Epidermal melanocyte (primary cell): Measurements from ENCODE around the gene OR10H3.
"Not testable (repeated sequence)": the region's sequence is repeated elsewhere in the genome, so short reads cannot be mapped to it uniquely, and the experiment has no call there.

Experiments
- DNase-seq: peaks from one replicate; pipeline ENCODE4 v3.0.0; 2011; ENCODE audit warnings: low spot score; ENCODE audit not compliant: insufficient read length

OR10H3 gene, protein sequence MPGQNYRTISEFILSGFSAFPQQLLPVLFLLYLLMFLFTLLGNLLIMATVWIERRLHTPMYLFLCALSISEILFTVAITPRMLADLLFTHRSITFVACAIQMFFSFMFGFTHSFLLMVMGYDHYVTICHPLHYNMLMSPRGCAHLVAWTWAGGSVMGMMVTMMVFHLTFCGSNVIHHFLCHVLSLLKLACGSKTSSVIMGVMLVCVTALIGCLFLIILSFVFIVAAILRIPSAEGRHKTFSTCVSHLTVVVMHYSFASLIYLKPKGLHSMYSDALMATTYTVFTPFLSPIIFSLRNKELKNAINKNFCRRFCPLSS

GRCh38 chr19:15737722-15738121 lies at the start of gene OR10H3:
Gene OR10H3 (plus strand): TSS chr19:15737985. CDS start chr19:15741393, 3,408 bp downstream.
- no peak for DNase-seq

- DNase-seq, result no peak
Measured at GRCh38 chr19:15696654-15697194, 41.1 kb upstream of the OR10H3 start.

GRCh38 chr19:15701757-15702533 lies 35.8 kb upstream of the OR10H3 start:
- no peak for DNase-seq

DNA sequence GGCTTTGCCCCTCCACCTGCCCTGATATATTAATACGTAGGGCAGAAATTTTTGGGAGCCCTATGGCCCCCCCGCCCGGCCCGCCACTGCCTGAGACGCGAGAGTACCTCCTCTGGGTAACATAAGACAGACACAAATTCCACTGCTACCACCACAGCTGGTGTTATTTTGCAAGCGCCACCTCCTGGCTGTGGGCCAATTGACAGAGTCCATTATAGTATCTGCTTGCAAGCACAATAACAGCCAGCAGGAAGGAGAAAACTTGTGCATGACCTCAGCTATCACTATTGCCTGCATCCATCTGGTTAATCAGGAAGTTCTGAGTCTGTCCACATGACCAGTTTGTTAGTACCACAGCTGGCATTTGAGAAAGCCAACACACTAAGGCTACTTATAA lies 35.3 kb upstream of the OR10H3 start:
- no peak for DNase-seq

GRCh38 chr19:15714638-15715037 lies 23.1 kb upstream of the OR10H3 start:
- DNase-seq, result no peak

GRCh38 chr19:15715642-15716041 lies 22.1 kb upstream of the OR10H3 start:
- DNase-seq, result no peak

- DNase-seq, result no peak
Measured at GRCh38 chr19:15717809-15718208, 20.0 kb upstream of the OR10H3 start.

DNA sequence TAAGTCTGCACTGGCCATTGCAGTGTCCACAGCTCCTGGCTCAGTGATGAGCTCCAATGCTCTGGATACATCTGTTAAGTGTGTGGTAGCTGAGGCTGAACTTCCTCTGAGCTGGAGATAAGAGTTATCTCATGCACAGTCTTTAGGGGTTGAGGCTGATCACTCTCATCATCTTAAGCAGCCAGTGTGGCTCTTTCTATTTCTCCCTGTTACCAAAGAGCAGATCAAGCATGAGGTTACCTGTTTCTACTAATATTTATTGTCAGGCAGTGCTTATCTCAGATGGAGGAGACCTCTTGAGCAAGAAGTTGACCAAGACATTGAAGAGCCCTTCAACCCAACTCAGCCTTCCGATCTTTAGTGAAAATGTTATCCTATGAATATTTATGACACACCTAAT lies 16.5 kb upstream of the OR10H3 start:
- no peak for DNase-seq

DNA sequence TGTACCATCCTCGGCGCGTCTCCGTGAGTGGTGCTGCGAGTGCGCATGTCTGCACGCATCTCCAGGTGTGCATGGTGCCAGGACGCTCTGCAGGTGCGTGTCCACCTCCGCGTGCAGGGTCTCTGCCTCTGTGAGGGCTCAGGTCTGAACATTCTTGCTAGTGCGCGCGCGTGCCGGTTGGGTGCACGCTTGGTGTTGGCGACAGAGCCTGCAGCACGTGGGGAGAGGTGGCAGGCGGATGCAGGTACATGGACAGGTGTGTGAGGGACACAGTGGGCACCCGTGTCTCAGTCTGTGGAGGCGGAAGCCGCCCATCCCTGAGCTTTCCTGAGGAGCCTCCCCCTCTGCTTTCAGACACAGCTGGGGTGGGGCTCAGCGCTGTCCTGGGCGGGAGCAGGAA lies 14.8 kb upstream of the OR10H3 start:
- DNase-seq, result no peak

- no peak for DNase-seq
Measured at GRCh38 chr19:15727724-15728123, 10.1 kb upstream of the OR10H3 start, which contains the start of gene OR10H2. Gene OR10H2 (plus strand): TSS chr19:15728024. CDS start chr19:15728044, 20 bp downstream.

GRCh38 chr19:15730538-15730937 lies 7.2 kb upstream of the OR10H3 start:
- no peak for DNase-seq

- DNase-seq, result no peak
Measured at GRCh38 chr19:15732388-15732787, 5.4 kb upstream of the OR10H3 start.

DNA sequence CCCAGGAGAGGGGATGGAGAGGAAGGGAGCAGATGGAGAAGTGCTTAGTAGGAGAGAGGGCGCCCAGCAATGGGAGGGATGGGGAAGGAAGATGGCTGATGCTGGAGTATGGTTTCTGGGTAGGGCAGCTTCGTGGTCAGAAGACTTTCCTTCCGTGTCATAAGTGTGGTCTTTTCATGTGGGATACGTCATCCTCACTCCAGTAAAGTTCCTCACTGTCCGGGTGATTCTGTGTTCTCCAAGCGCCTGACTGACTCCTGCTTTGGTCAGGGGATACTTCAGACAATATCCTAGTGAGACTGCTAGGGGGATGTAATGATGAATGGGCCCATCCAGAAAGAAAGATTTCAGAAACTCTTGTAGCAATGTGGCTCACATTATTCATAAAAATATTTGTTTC lies 3.9 kb upstream of the OR10H3 start:
- DNase-seq, result no peak

DNA sequence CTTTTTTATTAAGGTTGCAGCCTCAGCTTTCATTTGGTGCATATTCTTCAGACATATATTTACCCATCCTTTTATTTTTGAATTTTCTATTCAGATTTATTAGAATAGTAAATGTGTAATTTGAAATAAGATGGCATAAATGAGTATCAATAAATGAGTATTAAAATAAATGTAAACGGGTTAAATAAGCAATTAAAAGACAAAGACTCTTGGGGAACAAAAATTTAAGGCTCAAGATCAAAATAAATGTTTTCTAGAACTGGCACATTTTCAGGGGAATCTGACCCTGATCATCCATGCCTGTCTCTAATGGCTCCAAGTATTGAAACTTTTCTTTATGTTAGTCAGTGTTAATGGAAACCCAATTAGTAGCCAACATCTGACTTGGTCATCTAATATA lies 3.0 kb downstream of the OR10H3 start:
- no peak for DNase-seq

DNA sequence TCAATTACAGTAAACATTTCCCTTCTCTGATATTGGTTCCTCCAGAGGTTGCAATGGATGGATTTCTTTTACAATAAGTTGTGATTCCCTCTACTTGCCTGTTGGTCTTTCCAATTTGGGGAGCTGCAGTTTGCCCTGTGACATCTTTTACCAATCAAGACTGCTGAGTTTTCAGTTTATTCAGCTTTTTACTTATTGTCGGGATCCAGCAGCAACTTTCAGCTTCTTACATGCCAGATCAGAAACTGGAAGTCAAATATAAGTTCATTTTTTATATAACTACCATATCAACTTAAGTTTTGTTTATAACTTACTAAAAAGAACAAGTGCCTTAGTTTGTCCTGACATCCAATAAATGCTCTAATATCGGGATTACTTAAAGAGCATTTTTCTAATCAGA lies 10.5 kb downstream of the OR10H3 start:
- DNase-seq, result no peak

DNA sequence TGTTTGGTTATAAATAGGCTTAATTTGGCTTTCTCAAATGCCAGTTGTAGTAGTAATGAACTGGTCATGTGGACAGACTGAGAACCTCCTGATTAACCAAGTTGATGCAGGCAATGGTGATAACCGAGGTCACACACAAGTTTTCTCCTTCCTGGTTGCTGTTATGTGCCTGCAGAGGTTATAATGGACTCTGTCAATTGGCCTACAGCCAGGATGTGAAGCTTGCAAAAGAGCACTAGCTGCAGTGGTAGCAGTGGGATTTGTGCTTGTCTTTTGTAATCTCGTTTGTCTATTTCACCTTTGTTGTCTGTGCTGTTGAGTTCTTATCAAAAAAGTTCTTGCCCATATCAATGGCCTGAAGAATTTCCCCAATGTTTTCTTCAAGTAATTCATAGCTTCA lies 20.6 kb downstream of the OR10H3 start:
- DNase-seq, result no peak

DNA sequence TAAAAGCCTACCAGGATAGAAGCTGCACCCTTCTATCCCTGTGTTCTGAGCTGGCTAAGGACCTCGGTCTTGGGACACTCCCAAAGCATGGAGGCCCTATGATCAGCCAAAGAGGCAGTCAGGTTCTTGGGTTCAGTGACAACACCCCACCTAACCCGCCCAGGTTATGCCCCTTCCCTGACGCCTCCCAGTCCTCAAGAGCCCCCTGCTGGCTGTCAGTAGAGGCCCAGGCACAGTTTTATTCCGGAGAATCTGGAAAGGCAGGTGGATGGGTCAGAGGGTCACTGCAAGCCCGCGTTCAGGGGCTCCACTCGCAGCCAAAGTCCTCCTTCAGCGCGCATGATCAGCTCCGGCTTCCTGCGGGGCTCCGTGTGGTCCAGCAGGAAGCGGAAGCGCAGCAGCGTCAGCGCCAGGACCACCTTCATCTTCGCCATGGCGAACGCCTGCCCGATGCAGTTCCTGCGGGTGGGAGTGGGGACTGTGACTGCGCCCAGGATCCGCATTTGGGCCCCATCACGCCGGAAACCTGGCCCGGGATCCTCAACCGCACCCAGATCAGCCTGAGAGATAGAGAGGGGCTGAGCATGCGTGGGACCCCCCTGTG lies 22.3 kb downstream of the OR10H3 start:
- DNase-seq, result no peak

DNA sequence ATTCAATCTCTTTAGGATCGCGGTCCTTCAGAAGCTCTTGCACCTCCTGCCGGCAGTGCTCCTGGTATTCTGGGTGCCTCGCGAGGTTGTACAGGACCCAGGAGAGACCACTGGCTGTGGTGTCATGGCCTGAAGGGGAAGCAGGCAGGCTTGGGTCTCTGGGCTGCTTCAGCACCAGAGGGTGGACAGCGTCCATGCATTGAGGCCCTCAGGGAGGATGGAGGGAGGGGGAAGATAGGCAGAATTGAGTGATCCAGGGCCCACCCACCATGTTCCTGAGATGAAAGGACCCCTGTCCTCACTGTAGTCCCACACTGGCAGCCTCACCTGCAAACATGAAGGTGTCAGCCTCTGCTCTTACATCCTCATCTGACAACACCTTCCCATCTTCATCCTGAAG lies 31.8 kb downstream of the OR10H3 start:
- DNase-seq, result no peak

DNA sequence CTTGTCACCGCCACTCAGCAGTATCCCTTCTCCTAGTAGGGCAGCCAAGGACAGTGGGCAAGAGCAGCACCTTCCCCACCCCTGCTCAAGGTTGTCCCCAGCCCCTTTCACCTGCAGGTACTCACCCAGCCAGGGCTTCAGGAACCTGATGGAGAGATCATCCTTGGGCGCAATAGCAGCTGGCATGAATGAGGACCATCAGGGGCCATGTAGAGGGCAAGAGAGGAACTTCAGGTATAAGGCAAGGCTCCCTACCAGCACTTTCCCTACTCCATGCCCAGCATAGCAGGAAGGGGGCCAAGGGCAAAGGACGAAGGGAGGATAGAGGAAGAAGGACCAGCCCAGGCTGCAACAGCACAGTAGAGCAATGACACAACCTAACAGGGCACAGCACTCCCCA lies 36.4 kb downstream of the OR10H3 start:
- DNase-seq, result not testable (repeated sequence)

GRCh38 chr19:15775249-15775648 lies 37.5 kb downstream of the OR10H3 start:
- no peak for DNase-seq

- DNase-seq, result no peak
Measured at GRCh38 chr19:15776264-15776663, 38.5 kb downstream of the OR10H3 start.
